ENCODE measurements around the gene GRAMD4.

GRAMD4 gene

DNA sequence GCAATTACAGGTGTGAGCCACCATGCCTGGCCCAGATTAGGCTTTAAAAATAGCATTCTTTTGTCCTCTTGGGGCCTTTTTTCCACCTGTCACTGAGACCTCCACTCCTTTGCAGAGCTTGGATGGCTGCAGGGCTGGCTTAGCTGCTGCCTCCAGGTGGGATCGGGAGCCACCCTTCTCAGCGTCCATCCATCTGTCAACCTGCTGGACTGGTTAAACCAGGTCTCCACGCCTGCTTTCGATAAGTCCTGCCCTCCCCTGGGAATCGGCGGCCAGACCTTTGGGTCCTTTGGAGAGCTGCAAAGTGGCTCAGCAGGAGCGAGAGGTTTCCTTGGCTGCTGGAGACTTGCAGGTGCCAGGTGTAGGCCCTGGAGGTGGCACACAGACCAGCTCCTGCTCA lies 23.4 kb upstream of the GRAMD4 start:
- no peak for DNase-seq (ENCODE audit: low read depth)

DNA sequence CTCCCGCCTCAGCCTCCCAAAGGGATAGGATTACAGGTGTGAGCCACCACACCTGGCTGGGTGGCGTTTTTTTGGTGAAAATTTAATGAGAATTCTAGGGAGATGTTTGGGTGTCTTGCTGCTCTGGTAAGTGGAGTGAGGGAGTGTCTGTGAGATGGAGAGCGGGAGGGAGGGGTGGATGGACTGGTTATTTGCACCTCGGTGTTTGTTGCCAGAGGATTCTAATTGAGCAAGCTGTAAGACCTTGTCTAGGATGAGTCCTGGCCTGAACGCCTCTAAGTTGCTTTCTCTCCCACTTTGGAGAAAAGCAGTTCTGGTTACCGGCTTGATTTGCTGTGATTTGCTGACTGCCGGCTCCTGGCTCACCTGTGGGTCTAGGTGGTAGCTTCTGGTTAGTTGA lies 22.0 kb upstream of the GRAMD4 start:
- no peak for DNase-seq (ENCODE audit: low read depth)

DNA sequence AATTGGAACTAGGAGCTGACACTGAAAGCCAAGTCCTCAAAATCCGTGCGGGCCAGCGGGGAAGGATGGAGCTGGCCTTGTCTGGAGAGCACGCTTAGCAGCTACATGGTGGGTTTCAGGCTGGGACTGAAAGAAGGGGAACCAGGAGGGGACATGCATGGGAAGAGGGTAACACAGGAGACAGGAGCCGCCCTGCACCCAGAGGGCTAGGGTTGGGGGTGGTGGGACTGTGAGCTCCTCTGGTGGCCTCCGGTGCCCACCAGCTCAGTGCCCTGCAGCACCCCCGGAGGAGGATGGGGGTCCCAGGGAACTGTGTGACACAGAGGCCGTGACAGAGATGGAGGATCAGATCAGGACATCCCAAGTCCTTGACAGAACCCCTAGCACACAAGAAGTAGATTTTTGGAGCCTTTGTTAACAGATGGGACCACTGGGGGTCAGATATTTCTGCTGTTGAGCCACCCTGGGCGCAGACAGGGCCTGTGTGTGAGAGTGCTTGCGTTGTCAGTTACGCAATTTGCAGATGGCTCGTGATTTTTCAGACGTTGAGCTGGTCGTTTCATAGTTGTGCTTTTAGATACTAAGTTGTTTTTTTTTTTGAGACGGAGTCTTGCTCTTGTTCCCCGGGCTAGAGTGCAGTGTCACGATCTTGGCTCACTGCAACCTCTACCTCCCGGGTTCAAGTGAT lies 21.3 kb upstream of the GRAMD4 start:
- DNase-seq (ENCODE audit: low read depth): no peak

DNA sequence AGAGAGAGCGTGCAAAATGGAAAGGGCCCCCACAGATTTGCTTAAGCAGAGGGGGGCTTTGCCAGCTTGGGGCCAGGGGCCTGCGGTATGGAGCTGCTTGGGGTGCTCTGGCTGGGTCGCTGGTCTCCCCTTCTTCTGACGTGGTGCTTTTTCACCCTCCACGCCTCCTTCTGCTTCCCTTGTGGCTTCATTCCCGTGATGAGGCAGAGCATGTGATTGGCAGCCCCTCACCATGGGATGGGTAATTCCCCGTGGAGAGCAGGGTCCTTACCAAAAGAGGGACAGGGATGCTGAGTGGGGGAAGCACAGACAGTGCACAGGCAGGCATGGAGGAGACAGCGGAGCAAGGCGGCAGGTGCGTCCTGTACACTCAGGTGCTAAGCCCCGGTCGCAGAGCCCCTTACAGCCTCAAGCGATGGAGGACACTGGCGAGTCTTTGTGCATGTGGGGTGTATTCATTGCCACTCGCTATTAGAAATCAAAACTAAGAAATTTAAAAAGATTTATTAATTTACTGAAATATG lies 19.9 kb upstream of the GRAMD4 start:
- DNase-seq (ENCODE audit: low read depth): no peak

DNA sequence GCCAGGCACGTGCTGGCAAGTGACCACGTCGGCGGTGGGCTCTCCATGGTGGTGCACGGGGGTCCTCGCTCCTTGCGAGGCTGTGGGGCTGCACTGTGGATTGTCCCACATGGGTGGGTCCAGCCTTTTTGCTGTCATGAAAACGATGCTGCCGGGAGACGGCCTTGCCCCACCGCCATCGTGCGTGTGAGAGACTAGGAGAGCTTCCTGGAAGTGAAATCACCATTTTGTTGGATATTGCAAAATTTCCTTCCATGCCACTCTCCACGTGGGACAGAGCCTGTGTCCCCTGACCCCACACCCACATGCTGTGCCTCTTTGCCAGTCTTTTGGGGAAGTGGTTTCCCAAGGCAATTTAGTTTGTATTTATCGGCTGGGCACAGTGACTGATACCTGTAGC lies 18.2 kb upstream of the GRAMD4 start:
- DNase-seq (ENCODE audit: low read depth): no peak

DNA sequence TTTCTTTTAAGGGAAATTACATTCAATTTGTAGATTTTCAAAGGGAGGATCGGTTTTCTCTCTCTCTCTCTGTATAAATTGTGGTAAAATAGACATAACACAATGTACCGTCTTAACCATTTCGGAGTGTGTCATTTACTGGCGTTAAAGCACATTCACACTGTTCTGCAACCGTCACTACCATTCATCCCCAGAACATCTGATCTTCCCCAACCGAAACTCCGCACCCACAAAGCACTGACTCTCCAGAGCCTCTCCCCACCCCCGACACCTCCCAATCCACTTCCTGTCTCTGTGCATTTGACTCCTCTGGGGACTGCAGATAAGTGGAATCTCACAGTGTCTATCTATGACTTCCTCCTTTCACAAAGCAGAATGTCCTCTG lies 15.9 kb upstream of the GRAMD4 start:
- no peak for DNase-seq (ENCODE audit: low read depth)

DNA sequence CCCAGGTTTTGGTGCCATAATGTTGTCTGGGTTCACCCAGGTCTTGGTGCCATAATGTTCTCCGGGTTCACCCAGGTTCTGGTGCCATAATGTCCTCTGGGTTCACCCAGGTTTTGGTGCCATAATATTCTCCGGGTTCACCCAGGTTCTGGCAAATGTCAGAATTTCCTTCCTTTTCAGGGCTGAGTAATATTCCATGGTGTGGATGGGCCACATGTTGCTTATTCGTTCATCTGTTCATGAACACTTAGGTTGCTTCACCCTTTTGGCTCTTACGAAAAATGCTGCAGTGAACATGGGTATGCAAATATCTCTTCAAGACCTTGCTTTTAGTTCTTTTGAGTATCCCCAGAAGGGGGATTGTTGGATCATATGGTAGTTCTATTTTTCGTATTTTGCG lies 15.1 kb upstream of the GRAMD4 start:
- DNase-seq (ENCODE audit: low read depth): no peak

DNA sequence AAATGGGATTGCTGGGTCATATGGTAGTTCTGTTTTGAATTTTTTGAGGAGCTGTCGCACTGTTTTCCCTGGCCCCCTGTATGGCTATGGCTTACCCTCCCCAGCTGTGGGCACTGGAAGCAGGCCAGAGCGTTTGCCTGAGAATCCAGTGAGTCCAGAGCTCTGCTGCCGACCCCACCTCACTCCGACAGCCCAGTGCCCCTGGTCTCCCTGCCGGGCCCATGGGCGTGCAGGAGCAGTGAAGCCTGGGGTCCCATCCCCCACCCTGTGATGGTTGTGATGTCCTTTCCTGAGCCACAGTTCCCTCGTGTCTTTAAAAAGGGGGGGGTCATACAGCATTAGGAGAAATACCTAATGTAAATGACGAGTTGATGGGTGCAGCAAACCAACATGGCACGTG lies 13.3 kb upstream of the GRAMD4 start:
- no peak for DNase-seq (ENCODE audit: low read depth)

DNA sequence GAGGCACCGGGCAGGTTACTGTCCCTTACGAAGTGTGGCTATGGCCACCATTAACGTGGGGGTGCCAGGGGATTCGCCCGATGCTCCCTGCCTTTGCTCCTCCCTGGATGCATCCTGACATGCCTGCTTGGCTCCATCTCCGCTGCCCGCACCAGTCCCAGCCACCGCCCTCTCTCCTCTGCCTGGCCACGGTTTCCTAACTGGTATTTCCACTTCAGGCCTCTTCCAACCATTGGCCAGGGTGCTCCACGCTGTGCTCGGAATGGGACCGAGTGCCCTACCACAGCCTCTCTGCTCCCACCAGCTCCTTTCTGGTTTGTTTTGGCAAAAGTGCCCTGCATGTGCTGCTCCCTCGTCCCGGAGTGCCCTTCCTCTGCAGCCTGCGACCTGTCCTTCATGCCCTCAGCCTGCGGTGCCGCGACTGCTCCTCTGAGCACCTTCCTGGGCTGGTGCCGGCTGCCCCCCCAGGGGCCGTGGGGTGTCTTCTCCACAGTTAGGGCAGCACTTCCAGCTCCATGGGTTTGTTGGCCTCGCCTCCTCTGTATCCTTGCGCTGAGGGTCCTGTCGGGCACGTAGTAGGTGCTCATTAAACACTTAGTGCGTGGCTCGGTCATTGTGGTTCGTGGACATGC lies 12.6 kb upstream of the GRAMD4 start:
- no peak for DNase-seq (ENCODE audit: low read depth)

DNA sequence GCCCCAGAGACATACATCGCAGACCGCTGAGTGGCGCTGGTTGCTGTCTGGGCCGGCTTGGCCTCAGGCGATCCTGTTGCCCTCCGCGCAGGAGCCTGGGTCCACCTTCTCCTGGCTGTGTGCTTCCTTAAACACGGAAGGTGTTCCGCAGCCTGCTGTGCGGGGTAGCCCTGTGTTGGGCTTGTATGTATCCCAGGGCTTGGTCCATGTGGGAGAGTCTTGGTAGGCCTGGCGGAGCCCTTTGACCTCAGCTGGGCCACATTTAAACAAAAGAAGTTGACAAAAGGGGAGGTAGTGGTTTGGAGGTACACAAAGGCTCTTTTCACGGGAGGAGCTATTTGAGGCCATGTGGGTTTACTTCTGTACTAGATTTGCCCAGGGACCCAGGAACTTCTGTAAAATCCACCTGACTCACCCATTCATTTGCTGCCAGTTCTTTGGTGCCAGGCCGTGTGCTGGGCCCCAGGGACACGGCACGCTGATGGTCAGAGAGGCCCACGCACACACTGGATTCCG lies 11.0 kb upstream of the GRAMD4 start:
- DNase-seq (ENCODE audit: low read depth): no peak

DNA sequence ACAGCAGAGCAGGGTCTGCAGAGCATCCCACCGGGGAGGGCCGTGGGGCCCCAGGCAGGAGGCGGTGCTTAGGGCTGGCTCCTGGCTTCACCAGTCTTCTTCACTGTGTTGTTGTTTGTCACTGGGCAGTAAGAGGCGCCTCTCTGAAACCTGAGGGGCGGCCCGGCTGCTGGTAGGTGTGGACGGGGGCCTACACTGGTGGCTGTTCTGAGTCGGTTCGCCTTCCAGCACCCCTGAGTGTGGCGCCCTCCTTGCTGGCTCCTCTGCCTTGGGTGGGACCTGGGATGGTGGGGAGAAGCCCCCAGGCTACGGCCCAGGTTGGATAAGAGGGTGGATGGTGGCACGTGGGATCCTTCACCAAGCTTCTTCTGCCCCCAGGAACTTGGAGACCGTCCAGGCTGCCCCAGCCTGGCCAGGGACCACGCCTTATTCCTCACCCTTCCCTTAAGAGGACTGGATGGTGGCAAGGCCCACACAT lies 10.4 kb upstream of the GRAMD4 start:
- no peak for DNase-seq (ENCODE audit: low read depth)

DNA sequence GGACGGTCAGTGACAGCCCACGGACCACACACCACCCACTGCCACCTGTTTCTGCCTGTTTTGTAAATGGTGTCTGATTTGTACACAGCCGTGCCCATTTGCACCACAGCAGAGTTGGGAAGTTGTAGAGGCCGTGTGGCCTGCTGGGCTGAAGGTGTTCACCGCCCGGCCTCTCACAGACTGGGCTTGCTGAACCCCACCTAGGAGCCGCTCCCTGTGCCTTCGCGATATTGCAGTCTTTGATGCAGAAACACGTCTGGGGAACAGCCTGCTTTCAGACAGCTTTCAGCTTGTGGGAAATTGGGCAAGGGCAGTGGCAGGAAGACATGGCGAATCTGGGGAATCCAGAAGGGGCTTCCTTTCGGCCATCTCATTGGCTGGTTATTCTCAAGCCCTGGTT lies 9.8 kb upstream of the GRAMD4 start:
- no peak for DNase-seq (ENCODE audit: low read depth)

DNA sequence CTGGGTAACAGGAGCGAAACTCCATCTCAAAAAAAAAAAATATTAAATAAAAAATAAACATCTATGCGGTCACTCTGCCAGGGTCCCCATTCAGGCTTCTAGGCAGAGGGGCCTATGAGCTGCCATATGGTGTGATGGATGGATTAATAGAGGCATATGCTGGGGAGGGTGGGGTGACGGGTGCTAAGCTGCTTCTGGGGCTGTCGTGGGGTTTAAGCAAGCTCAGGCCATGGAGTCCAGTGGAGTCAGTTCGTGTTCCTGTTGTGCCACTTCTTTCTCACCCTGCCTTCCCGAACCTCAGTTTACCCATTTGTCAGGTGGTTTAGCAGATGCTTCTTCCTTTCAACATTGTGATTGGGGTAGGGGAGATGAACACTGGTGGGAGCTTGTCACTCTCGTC lies 9.0 kb upstream of the GRAMD4 start:
- no peak for DNase-seq (ENCODE audit: low read depth)

DNA sequence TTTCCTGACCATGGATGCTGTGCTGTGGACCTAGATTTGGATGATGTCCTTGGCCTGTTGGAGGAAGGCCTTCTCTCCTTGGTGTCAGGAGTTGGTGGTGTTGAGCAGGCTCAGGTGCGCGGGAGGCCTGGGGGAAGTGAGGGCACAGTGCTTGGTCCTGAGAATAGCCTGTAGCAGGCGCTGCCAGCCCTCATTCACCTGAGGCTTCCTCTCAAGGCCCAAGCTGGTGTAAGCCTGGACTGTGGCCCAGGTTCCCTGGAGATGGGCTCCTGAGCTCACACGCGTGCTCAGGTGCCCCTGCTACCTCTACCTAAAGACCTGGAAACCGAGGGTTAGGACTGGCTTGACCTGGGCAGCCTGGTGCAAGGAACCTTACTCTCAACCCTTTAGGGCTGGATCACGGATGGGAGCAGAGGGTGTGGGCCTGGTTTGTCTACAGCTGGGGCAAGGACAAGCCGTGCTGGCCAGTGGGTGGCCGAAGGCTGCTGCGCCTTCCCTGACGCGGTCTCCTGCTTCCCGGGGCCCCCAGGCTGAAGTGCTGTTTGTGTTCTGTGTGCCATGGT lies 7.8 kb upstream of the GRAMD4 start:
- DNase-seq (ENCODE audit: low read depth): no peak

DNA sequence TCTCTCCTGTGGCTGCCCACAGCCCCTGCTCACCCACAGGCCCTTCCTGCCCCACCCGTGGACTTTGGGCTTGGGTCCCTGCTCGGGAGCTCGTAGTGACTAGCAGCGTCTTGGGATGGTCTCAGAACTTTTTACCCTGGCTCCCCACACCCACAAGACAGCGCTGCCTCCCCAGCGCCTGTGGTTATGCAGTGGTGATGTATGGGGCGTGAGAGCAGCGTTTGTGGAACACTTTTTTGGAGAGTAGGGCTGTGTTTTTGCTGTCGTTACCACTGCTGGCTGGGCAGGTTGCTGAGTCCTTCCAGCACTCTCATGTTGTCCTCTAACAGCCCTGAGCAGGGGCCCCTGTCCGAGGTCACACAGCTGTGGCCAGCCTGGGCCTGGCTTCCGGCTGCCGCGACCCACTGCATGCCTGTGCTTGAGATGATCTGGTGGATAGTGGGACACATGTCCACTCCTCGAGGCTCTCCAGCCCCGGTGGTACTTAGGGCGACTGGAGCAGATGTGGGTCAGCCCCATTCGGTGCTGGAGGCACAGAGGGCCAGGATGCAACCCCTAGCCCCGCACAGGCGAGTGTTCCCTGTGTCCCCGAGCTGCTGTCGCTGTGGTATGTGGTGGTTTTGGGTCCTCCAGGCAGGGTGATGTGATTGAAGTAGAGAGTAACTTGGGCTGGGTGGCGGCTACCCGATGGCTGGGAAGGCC lies 7.1 kb upstream of the GRAMD4 start:
- peak; percentile 14 for DNase-seq (ENCODE audit: low read depth)

DNA sequence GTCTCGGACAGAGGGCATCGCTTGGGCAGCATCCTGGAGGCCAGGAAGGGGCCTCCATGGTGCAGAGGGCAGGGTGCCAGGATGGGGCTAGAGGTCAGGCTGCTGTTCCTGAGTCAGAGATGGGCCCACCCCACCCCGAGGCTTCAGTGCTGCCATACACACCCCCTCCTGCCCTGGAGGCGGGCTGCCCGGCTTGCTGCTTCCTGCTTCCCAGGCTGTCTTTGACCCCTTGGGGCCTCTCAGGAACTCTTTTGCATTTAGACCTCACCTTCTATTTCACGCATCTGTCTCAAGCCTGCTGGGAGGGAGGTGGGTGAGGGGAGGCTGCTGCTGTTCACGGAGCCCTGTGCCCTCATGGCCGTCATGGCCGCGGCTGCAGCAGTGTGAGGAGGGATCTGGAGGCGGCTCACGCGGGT lies 6.6 kb upstream of the GRAMD4 start:
- DNase-seq (ENCODE audit: low read depth): no peak

DNA sequence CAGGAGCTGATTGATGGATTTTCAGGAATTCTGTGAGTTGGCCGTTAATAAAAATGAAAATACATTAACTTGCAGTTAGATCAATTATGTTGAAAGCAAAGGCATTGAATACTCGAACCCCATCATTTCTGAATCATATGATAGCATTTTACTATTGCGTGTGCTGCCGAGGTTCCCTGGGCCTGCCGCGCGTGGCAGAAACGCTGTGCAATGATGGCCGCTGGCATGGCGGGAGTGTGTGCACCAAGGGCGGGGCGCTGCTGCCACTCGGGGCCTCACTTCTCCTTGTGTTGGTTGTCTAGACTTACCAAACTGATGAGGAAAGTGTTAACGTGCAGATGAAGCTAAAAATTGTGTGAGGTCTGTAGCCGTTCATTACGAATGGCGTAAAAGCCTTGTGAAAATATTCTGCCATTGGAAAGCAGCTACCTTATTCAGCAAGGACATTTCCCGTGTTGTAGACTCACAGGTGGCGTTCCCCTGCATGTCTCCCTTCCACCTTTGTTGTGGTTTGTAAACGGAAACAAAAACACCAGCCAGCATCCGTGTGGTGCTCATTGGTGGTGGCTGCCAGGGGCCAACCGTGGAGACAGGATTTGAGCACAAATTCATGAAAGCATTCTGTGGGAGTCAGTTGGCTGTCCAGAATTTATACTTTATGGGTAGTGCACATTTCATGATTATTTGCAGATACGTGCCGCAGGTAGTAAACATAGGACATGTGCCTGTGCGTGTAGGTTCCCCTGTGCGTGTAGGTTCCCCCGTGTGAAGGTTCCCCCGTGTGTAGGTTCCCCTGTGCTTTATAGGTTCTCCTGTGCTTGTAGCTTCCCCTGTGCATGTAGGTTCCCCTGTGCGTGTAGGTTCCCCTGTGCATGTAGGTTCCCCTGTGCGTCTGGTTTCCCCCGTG lies 5.9 kb upstream of the GRAMD4 start:
- peak; percentile 70 for DNase-seq (ENCODE audit: low read depth)

DNA sequence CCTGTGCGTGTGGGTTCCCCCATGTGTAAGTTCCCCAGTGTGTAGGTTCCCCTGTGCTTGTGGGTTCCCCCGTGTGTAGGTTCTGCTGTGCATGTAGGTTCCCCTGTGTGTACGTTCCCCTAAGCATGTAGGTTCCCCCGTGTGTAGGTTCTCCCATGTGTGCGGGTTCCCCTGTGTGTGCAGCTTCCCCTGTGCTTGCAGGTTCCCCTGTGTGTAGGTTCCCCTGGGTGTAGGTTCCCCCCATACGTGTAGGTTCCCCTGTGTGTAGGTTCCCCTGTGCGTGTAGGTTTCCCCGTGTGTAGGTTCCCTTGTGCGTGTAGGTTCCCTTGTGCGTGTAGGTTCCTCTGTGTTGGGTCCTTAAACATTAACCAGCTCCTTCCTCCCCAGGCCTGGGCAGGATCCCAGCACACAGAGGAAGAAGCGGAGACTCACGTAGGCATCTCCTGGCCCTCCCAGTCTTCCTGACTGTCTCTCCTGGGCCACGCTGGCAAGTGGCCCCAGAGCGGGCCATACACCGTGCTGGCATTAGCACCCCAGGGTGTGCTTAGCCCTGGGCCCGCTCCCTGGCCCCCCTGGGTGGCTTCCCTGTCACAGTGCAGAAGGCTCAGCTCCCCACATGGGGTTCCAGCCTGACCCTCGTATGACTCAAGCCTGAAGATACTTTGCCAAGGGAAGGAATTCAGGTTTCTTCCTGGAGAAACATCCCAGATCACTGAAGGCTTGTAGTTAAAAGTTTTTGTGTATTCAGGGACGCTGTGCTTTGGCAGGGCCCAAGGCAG lies 2.8 kb upstream of the GRAMD4 start:
- DNase-seq (ENCODE audit: low read depth): no peak

DNA sequence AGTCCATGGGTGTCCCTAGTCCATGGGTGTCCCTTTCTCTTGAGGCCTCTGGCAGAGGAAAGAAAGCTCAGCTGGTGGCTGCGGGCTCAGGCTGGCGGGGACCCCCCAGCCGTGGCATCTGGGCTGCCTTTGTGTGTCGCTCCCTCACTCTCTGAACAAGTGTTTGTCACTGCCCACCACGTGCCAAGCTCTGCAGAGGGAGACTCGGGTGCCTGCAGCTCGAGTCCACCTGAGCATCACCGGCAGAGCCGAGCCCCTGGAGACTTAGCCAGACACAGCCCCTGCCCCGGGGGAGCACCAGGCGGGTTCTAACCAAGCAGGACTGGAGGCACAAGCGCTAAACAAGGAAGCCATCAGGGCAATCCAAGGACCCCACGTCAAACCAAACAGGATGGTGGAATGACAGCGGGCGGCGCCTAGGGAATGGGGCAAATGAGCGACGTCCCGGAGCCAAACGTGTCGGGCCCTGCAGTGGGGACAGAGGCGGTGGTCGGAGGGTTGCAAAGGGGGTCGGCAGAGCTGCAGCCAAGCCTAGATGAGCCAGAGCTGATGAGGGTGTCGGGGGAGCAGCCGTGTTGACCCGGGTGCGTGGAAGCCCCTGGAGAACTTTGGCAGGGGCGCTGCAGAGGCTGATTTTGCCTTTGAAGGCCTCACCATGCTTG lies 2.1 kb upstream of the GRAMD4 start:
- DNase-seq (ENCODE audit: low read depth): no peak

DNA sequence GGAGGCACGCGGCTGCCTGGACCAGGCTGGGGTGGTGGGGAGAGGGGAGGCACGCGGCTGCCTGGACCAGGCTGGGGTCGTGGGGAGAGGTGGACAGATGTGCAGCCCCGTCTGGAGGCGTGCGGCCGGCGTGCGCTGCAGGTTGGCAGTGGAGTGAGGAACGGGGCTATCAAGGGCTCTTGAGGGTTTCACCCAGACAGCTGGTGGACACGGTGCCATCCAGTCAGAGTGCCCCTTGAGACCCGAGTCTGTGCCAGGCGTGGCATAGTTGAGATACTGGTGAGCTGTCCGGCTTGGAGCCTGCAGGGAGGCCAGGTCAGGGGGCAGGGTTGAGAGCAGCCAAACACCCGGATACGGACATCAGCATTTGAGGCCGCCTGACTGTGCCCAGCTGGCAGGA lies 1.5 kb upstream of the GRAMD4 start:
- DNase-seq (ENCODE audit: low read depth): no peak
